Stomach (tissue), 9 donors: ENCODE data around the gene SCGB1D4. TPM values are rescaled to one million over a fixed set of nuclear protein-coding genes. Genes with fewer than 3 reads are reported as not detected.
A peak's percentile ranks its signal among the peaks of the same experiment; 100 is the strongest.
"Not testable (repeated sequence)": the region's sequence is repeated elsewhere in the genome, so short reads cannot be mapped to it uniquely, and the experiment has no call there.

ENCODE experiments used
- DNase-seq, 2 donors: peaks; one replicate each; pipeline versions ENCODE4 v3.0.0 to v3.0.0-alpha.2; 2013 to 2019
- H3K27ac ChIP-seq, 5 donors: fragments of 200-600 bp in 4 of 5; sonication (generic) in 4 of 5; one replicate each; pipeline ENCODE4 v1.5.1; 2013 to 2019; ENCODE audit warnings: mild to moderate bottlenecking in 1 of 5, moderate library complexity in 1 of 5
- H3K27me3 ChIP-seq, 3 donors: fragments of 200-600 bp; sonication (generic); one replicate each; pipeline ENCODE4 v1.5.1; 2017 to 2019; ENCODE audit warnings: mixed run types in 1 of 3
- H3K36me3 ChIP-seq, 4 donors: fragments of 200-600 bp; sonication (generic); 1 replicate in 3 of 4; 2 replicates in 1 of 4; pipeline ENCODE4 v1.5.1; 2016 to 2019
- H3K4me1 ChIP-seq, 4 donors: fragments of 200-600 bp; sonication (generic); one replicate each; pipeline ENCODE4 v1.5.1; 2016 to 2019
- H3K4me3 ChIP-seq, 4 donors: fragments of 200-600 bp; sonication (generic) in 3 of 4; one replicate each; pipeline ENCODE4 v1.5.1; 2016 to 2019; ENCODE audit warnings: mild to moderate bottlenecking in 1 of 4
- H3K9me3 ChIP-seq, 4 donors: fragments of 200-600 bp; sonication (generic); one replicate each; pipeline ENCODE4 v1.5.1; 2016 to 2019
- CTCF ChIP-seq, 7 experiments: fragments of 450-650 bp in 4 of 7; fragments of 200-600 bp in 3 of 7; sonication (generic) in 3 of 7; IDR thresholded peaks; one replicate each; pipeline ENCODE4 v1.5.1; 2016 to 2019; ENCODE audit warnings: antibody characterized with exemption in 7 of 7, control low read depth in 2 of 7, mild to moderate bottlenecking in 1 of 7
- EP300 ChIP-seq: sonication (generic); formaldehyde crosslinking; IDR thresholded peaks from one replicate; pipeline ENCODE4 v1.6.1; 2017; ENCODE audit warnings: antibody characterized with exemption
- POLR2A ChIP-seq, 4 donors: fragments of 450-650 bp; IDR thresholded peaks; one replicate each; pipeline ENCODE4 v1.6.1; 2016; ENCODE audit warnings: antibody characterized with exemption in 4 of 4, control low read depth in 2 of 4, mild to moderate bottlenecking in 1 of 4, moderate library complexity in 1 of 4
- POLR2AphosphoS5 ChIP-seq, 3 donors: sonication (generic); formaldehyde crosslinking; IDR thresholded peaks; one replicate each; pipeline ENCODE4 v1.6.1; 2016; ENCODE audit warnings: antibody characterized with exemption in 3 of 3
- WGBS, 5 donors: extraction: QIAGEN DNeasy Blood & Tissue Kit in 3 of 5; methylation state at CpG; one replicate each; pipeline versions ENCODE4 v1.1.5 to v1.1.7; 2013 to 2018; 5-methylcytosine and 5-hydroxymethylcytosine counted together
- intact Hi-C: fragments of 100-400 bp; cut with DNase I; formaldehyde crosslinking; loops from one replicate; pipeline ENCODE4 v1.15.1; 2023; ENCODE audit warnings: low total_unique reads
- polyA plus RNA-seq, 3 donors: library from polyadenylated mRNA; stranded (reverse); fragments of 200-250 nt; gene quantifications; one replicate each; pipeline ENCODE4 v1.2.3, GENCODE V29; 2013
- total RNA-seq, 5 donors: library from RNA; depleted of rRNA; stranded (reverse); fragments of >200 nt; gene quantifications; one replicate each; pipeline versions ENCODE4 v1.1.0 to v1.2.3, GENCODE V29; 2014 to 2016
- donor health status: healthy with polysubstance abuse.
- donor health status: Bipolar disorder and iron deficiency.
- donor health status: healthy.

SCGB1D4 gene
- total and polyA plus RNA-seq, 8 donors: not detected

- Histone ChIP-seq H3K36me3 (no peaks in the 10 kb centered on the region), H3K27ac (peak overlapping the region; percentile 54 to 73 (median 56)), H3K27me3 (no peaks in the 10 kb centered on the region), H3K4me1 (peaks cover 13 to 43% (median 36%) of the 10 kb centered on the region in 4 donors), H3K4me3 (no peak overlapping the region), H3K9me3 (no peaks in the 10 kb centered on the region)
- intact Hi-C loops: no loop called here
- DNase-seq: peak; percentile 68 to 71
- no peak for TF ChIP-seq POLR2AphosphoS5 (IDR thresholded peaks at IDR 0.05)
- TF ChIP-seq EP300: no peak
- no peak for TF ChIP-seq POLR2A (IDR thresholded peaks at IDR 0.05)
- TF ChIP-seq CTCF (IDR thresholded peaks at IDR 0.05): peak in 5 of 7 experiments; percentile 32 to 67 (median 60)
- WGBS, 5 donors: 45 to 54% (median 50%) methylated on average over 6 of the region's 6 CpGs
Observed at GRCh38 chr11:62340269-62340901, 41.5 kb upstream of the SCGB1D4 start.

GRCh38 chr11:62338218-62338617 lies 39.3 kb upstream of the SCGB1D4 start:
- no peaks in the 10 kb centered on the region for H3K27me3 ChIP-seq
- H3K9me3 ChIP-seq: no peaks in the 10 kb centered on the region
- H3K4me1 ChIP-seq: peaks cover 13 to 43% (median 36%) of the 10 kb centered on the region in 4 donors
- 17 to 48% (median 32%) methylated on average over 1 of the region's 1 CpG for WGBS, 5 donors
- intact Hi-C loops: no loop called here
- TF ChIP-seq POLR2AphosphoS5 (IDR thresholded peaks at IDR 0.05) (no peak), CTCF (IDR thresholded peaks at IDR 0.05) (no peak), POLR2A (IDR thresholded peaks at IDR 0.05) (no peak), EP300 (no peak)
- DNase-seq: no peak
- no peaks in the 10 kb centered on the region for H3K36me3 ChIP-seq
- peak overlapping the region in 3 of 5 donors; percentile 74 to 81 (median 79) for H3K27ac ChIP-seq
- H3K4me3 ChIP-seq: peak overlapping the region; percentile 66 to 74 (median 70)

GRCh38 chr11:62337303-62338181 lies 38.7 kb upstream of the SCGB1D4 start, which contains the start of gene ASRGL1:
Gene ASRGL1 (plus strand): TSS chr11:62337448. CDS start chr11:62337978, 530 bp downstream.
- Histone ChIP-seq H3K27me3 (no peaks in the 10 kb centered on the region), H3K9me3 (no peaks in the 10 kb centered on the region), H3K27ac (peak within 1 kb of the TSS; percentile 44 to 81 (median 74)), H3K4me3 (peak within 1 kb of the TSS; percentile 66 to 74 (median 70)), H3K36me3 (no peaks in the 10 kb centered on the region), H3K4me1 (peaks cover 13 to 37% (median 32%) of the 10 kb centered on the region in 4 donors)
- TF ChIP-seq POLR2AphosphoS5 (IDR thresholded peaks at IDR 0.05) (peak; percentile 50 to 77 (median 58)), EP300 (no peak), CTCF (IDR thresholded peaks at IDR 0.05) (no peak), POLR2A (IDR thresholded peaks at IDR 0.05) (no peak)
- DNase-seq: peak; percentile 94
- intact Hi-C loops: no loop called here
- WGBS, 5 donors: 1 to 4% (median 1%) methylated on average over 22 to 98 of the region's 98 CpGs

- H3K36me3 ChIP-seq, H3K27me3 ChIP-seq, H3K9me3 ChIP-seq, intact Hi-C loops, DNase-seq: not testable (repeated sequence)
- peaks cover 13 to 35% (median 29%) of the 10 kb centered on the region in 4 donors for H3K4me1 ChIP-seq
- peak in 1 of 7 experiments; percentile 10 for TF ChIP-seq CTCF (IDR thresholded peaks at IDR 0.05)
- WGBS, 5 donors: 53 to 80% (median 64%) methylated on average over 10 to 19 of the region's 19 CpGs
- H3K27ac ChIP-seq: peak overlapping the region; percentile 4 to 81 (median 74)
- peak overlapping the region; percentile 66 to 74 (median 70) for H3K4me3 ChIP-seq
Observed at GRCh38 chr11:62336949-62337302, 38.1 kb upstream of the SCGB1D4 start.
